ENCODE data around the gene MTA3. TPM values are rescaled to one million over a fixed set of nuclear protein-coding genes. Genes with fewer than 3 reads are reported as not detected.

MTA3 gene
- total and polyA plus RNA-seq, 2 of the 8 experiments (the other 6 are each of a cell fraction or from before 2014, with no cell fraction given) = 125 to 184 TPM

DNA sequence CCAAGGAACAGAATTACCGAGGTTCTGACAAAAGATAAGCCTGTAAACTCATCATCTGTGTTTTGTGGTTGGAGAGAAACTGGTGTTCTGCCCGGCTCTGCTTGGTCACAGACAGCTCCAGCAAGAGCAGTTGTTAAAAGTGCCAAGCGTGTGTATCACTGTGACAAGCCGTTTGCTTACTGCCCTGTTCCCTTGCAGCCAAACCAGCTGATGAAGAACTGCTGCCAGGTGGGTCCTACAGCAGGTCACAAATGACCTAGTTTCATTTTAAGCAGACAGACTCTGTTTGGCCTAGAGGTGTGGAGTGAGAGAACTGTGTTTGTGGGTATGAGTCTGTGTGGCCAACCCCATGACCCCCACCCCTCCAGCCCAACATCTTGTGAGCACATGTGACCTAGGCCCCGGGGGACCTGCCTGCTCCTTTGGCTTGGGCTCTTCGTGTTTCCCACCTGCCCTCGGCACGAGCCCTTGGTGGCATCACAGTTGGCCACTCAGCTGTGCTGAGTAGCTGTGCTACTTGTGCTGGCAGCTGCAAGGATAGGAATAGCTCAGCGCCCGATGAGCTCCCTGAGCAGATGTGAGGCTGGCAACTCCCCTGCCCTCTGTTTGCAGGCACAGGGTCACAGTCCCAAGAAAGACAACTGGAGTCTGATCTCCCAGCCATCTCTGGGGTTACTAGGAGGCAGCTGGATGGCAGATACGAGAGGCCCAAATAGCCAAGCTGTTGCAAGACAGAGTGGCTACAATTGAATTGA is 185.8 kb downstream of the MTA3 start (continued):
- TF ChIP-seq CTBP2 (IDR thresholded peaks at IDR 0.05; ENCODE audit: borderline replicate concordance, insufficient read depth, insufficient read length, low read length) (no peak), HDAC6 (IDR thresholded peaks at IDR 0.05; ENCODE audit: low read depth, low read length) (no peak), SUZ12 (IDR thresholded peaks at IDR 0.05; ENCODE audit: low read length) (no peak), YY1 (IDR thresholded peaks at IDR 0.05; ENCODE audit: low read depth, low read length) (no peak)

Data from H1 (cell line).